AG04449 (cell line): ENCODE data around the gene SLC1A5.

Experiments
- CTCF ChIA-PET: fragments of 350-600 bp; formaldehyde crosslinking; extraction: SDS; loops from one replicate; lab custom pipeline; 2021; ENCODE audit warnings: antibody characterized with exemption; lab: Yijun Ruan, JAX
- POLR2A ChIA-PET: fragments of 400-600, 350-600 bp; formaldehyde crosslinking; extraction: SDS; loops from one replicate; lab custom pipeline; 2020; ENCODE audit warnings: antibody characterized with exemption, inconsistent platforms; lab: Yijun Ruan, JAX
- DNase-seq: peaks from one replicate; pipeline ENCODE4 v3.0.0-alpha.2; 2010; ENCODE audit warnings: low read depth, low spot score
- H3K4me3 ChIP-seq: 2 replicates; pipeline ENCODE4 v1.5.1; 2011; ENCODE audit warnings: low read depth, mild to moderate bottlenecking, control low read depth, low read length
- TF ChIP-seq, protein P1 (sequence below): IDR thresholded peaks from one replicate; pipeline ENCODE4 v1.5.1; 2011; ENCODE audit warnings: mild to moderate bottlenecking, moderate library complexity, low read length, control low read depth, inconsistent platforms; ENCODE audit not compliant: insufficient read depth; ENCODE audit errors: missing control alignments

SLC1A5 gene

DNA sequence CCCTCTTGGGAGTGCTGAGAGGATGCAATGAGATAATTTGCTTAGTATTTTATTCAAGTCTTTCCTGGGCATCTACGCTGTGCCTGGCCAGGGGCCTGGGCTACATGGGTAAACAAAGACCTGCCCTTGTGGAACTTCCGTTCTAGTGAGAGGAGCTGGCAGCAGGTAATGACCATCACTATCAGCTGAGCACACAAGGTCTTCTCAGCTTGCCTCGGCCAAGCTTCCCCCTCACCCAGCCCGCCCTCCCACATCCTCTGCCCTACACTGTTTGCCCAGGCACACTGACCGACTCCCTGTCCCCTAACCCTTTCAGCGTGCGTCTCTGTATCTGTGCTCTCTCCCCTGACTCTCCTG is 51.1 kb downstream of the SLC1A5 start:
- TF ChIP-seq, protein P1, sequence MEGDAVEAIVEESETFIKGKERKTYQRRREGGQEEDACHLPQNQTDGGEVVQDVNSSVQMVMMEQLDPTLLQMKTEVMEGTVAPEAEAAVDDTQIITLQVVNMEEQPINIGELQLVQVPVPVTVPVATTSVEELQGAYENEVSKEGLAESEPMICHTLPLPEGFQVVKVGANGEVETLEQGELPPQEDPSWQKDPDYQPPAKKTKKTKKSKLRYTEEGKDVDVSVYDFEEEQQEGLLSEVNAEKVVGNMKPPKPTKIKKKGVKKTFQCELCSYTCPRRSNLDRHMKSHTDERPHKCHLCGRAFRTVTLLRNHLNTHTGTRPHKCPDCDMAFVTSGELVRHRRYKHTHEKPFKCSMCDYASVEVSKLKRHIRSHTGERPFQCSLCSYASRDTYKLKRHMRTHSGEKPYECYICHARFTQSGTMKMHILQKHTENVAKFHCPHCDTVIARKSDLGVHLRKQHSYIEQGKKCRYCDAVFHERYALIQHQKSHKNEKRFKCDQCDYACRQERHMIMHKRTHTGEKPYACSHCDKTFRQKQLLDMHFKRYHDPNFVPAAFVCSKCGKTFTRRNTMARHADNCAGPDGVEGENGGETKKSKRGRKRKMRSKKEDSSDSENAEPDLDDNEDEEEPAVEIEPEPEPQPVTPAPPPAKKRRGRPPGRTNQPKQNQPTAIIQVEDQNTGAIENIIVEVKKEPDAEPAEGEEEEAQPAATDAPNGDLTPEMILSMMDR = no peak
- no peak overlapping the region for H3K4me3 ChIP-seq
- ChIA-PET CTCF (interaction anchor here (1.1 to 9.4 kb wide), 4 partner anchors 8 to 32 kb away, joined by 3 to 138 read pairs (median 4); no protein-coding TSS in a partner anchor), POLR2A (no interaction called here)
- DNase-seq = no peak

DNA sequence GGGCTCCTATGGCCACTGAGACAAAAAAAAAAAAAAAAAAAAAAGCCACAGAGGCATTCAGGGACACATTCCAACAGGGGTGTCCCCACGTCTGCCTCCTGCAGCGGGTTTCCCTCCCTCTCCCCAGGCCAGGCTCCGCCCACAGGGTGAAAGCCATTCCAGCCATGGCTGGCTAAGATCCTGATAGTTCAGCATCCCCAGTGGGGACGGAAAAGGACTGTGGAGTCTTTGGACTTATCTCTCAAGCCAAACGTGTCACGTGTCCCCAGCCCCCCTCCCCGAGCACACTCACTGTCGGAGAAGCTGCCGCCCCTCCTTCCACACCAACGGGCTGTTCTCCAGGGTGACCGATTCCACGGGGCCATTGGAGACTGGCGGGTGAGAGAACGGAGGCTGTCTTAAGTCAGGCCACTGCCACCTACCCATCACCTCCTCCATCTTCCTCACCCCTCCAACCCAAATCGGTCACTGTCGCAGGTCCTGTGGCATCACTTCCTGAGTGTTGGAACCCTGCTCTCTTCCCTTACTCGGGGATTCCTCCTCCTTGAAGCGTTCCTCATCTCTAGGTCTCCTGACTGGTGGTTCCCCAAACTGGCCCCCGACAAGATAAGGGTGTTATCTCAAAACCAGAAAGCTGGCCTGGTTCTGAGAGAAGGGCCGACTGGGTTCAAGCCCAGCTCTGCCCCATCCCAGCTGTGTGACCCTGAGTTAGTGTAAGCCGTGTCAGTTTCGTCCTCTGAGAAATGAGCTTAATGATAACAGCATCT is 51.7 kb downstream of the SLC1A5 start:
- no peak for DNase-seq
- CTCF ChIA-PET = interaction anchor here (1.2 to 9.4 kb wide), 3 partner anchors 7 to 32 kb away, joined by 3 to 138 read pairs (median 4); no protein-coding TSS in a partner anchor
- POLR2A ChIA-PET = no interaction called here
- TF ChIP-seq, protein P1 = no peak
- no peak overlapping the region for H3K4me3 ChIP-seq

DNA sequence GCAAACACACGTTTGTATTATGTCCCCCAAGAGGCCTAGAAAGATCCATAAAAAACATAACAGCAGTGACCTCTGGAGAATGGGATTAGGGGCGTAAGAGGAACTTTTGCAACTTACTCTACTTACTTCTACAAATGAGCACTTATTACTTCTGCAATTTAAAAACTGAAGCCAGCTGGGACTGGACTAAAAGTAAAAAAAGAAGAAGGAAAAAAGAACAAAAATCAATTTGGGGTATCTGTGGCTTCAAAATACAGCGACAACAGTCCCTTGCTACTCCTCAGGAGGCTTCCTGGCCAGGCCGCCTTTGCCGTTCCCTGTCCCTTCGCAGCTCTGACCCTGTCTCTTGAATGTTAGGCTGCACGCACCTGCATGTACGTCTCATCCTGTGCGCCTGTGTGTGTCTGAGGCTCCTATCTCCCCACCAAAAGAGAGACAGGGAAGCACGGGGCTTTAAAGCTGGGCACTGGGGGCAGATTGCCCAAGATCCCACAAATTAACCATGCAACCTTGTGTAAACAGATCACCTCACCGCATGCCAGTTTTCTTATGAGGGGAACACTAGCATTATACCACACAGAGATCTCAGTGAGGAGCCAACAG is 54.6 kb downstream of the SLC1A5 start:
- POLR2A ChIA-PET = no interaction called here
- CTCF ChIA-PET = interaction anchor here (0.9 to 3.3 kb wide), 7 partner anchors 9 to 120 kb away, joined by 3 to 10 read pairs (median 4); no protein-coding TSS in a partner anchor
- TF ChIP-seq, protein P1 = no peak
- H3K4me3 ChIP-seq = no peak overlapping the region
- DNase-seq = no peak

DNA sequence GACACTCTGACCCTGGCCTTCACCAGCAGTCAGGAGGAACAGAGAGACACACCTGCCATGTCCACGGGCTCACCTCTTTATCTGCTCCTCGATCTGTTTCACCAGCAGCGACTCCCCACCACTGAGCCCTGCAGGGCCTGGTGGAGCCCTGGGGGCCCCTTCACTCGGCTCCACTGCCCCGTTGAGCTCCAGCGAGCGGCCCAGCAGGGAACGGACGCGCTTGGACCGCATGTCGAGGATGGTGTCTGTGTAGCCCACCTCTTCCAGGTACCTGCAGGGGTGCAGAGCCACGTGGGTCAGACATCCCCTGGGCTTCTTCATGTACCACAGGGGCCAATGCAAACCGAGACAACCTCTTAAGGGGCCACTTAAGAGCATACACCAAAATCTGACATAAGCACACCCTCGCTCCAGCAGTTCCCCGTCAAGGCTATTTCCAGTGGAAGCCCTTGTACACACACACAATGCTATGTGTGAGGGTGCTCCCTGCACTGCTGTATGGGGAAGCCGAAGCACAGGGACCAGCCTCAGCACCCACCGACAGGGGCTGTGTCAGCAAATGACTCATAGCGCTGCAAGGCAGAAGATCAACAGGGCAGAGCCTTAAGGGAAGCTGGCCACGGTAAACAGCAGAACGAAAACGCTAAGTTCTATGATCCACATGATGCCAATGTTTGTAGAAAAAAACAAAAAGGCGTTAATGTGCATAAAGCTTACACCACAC is 55.3 kb downstream of the SLC1A5 start:
- CTCF ChIA-PET = interaction anchor here (1.1 to 3.3 kb wide), 6 partner anchors 8 to 119 kb away, joined by 3 to 10 read pairs (median 5); no protein-coding TSS in a partner anchor
- TF ChIP-seq, protein P1 = no peak
- H3K4me3 ChIP-seq = no peak overlapping the region
- POLR2A ChIA-PET = no interaction called here
- DNase-seq = no peak

DNA sequence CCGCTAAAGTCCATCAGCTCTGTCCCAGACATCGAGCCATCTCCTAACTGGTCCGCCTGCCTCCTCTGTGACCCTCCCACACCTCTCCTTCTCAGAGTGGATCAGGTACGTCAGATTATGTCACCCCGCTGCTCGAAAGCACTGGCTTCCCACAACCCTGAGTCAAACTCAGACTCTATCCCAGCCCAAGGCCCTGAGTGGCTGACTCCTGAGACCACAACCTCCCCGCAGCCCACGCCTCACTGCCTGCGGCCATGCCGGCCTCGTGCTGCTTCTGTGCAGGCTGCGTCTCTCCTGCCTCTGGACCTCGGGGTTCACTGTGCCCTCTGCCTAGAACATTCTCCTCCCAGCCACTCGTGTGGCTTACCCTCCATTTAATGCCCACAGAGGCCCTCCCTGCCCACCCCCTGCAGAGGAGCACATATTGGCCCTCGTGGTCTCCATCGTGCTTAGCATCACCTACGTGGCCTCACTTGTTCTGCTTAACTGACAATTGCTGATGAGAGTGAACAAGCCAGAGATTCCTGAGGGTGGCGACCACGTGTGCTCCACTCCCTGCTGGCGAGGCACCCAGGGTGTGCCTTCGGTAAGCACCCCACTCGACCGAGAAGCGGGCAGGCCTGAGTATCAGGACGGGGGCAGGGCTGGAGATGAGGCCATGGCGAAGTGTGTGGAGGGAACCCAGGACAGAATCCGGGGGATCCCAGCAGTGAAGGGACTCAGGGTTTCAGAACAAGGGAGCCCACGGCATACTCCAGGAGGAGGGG is 56.0 kb downstream of the SLC1A5 start:
- ChIA-PET POLR2A (no interaction called here), CTCF (interaction anchor here (1.4 to 6.0 kb wide), 4 partner anchors 9 to 108 kb away, joined by 6 to 138 read pairs (median 10); partner anchors contain the start of gene FKRP)
- no peak for DNase-seq
- TF ChIP-seq, protein P1 = no peak
- H3K4me3 ChIP-seq = no peak overlapping the region
